ENCODE measurements around the gene RAD1.

- TF ChIP-seq CTCF (IDR thresholded peaks at IDR 0.05 in 4 of 5, conservative IDR thresholded peaks at IDR 0.05 in 1 of 5) (no peak), POLR2A (IDR thresholded peaks at IDR 0.05) (no peak)
These were observed 34.1 kb downstream of the RAD1 start for GRCh38 chr5:34881246-34881645.

All from gastrocnemius medialis (tissue), 4 donors.